GM20000 (cell line): ENCODE data around the gene NRSN2.
A peak's percentile ranks its signal among the peaks of the same experiment; 100 is the strongest.

ENCODE experiments used
- DNase-seq: peaks from one replicate; pipeline ENCODE4 v3.0.0; 2012; ENCODE audit warnings: low spot score
- CTCF ChIP-seq: IDR thresholded peaks from 2 replicates; pipeline ENCODE4 v1.5.1; 2012; ENCODE audit warnings: mild to moderate bottlenecking, control low read depth; ENCODE audit errors: extremely low read depth, missing control alignments

The NRSN2 gene

GRCh38 chr20:326645-327185, 20.2 kb upstream of the NRSN2 start:
- TF ChIP-seq CTCF: no peak
- DNase-seq: no peak

DNA sequence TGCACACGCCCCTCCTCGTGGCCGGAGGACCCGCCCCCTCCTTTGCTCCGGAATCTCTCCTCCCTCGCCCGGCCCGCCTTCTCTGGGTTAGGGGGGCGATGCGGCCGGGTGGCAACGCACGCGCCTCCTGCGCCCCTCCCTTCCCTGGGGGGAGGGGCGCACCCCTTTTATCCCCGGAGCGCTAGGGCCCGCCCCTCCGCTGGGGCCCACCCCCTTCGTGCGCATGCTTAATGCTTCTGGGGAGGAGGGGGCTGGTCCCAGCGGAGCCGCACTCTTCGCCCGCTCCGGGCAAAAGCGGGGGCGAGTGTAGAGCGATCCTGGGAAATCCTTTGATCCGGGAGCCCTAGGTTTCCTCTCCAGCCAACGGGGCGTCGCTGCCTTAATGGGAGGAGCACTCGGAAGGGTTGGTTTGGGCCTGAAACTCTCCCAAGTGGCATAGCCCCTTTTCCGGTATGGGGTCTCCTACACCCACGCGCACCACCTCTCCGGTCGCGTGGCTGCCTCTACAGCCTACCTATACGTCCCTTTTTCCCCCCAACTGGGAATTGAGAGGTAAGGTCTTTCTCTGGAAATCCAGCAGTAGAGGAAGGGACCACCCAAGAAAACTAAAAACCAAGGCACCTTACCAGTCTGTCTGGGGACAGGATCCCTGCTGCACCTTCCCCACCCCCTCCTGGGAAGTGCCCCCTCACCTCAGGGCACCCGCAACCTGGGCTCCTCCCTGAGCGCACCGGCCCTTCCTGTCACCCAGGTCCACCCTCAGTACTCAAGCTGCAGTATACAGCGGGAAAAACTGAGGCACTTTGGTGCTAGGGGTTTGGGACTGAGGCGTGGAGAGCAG, 19.5 kb upstream of the NRSN2 start:
- TF ChIP-seq CTCF: no peak

GRCh38 chr20:328027-328974, 18.6 kb upstream of the NRSN2 start:
- no peak for DNase-seq
- no peak for TF ChIP-seq CTCF

More for the DNA sequence above, 19.5 kb upstream of the NRSN2 start:
- DNase-seq: peak; percentile 95

DNA sequence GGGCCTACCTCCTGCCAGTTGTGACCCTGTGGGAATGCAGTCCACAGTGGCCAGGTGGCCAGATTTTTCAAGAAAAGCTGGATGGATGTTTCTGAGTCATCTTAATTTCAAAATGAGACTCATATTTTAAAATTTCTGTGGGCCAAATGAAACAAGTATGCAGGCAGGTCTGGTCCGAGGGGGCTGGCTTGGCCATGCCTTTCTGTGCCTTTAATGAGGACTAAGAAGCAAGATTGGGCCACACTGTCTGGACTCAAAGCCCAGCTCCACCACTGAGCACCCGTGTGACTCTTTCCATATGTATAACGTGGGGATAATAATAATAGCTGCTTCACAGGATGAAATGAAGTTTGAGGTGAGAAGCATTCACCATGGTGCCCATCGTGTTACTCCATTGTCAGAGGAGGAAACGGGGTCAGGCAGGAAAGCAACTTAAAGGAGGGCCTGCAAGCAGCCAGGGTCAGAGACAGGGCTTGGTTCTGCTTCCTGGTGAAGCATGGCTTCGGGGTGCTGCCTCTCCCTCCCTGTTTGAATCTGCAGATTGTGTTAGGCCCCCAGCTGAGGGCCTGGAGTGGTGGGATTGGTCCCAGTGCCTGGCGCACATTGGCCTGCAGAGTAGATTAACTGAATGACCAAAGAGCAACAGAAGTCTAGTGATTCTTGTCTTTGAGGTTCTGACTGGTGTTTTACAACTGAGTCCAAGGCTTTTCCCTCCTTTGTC, 17.8 kb upstream of the NRSN2 start:
- no peak for DNase-seq
- TF ChIP-seq CTCF: no peak

DNA sequence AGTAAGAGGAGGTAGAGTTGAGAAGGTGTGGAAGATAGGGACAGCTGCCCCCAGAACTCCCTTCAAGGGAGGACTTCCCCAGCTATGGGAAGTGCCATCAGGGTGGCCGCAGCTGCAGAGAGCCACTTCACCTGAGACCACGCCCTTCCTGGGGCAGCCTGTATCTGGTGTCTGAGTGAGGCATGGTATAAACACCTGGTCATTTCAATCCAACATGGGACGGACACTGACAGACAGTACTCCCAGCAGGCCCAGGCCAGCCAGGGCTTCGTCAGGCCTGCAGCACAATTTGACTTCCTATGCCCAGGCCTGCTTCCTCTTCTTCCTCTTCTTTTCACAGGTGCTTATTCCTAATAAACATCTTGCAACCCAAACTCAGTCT, 17.1 kb upstream of the NRSN2 start:
- TF ChIP-seq CTCF: no peak
- DNase-seq: no peak

DNA sequence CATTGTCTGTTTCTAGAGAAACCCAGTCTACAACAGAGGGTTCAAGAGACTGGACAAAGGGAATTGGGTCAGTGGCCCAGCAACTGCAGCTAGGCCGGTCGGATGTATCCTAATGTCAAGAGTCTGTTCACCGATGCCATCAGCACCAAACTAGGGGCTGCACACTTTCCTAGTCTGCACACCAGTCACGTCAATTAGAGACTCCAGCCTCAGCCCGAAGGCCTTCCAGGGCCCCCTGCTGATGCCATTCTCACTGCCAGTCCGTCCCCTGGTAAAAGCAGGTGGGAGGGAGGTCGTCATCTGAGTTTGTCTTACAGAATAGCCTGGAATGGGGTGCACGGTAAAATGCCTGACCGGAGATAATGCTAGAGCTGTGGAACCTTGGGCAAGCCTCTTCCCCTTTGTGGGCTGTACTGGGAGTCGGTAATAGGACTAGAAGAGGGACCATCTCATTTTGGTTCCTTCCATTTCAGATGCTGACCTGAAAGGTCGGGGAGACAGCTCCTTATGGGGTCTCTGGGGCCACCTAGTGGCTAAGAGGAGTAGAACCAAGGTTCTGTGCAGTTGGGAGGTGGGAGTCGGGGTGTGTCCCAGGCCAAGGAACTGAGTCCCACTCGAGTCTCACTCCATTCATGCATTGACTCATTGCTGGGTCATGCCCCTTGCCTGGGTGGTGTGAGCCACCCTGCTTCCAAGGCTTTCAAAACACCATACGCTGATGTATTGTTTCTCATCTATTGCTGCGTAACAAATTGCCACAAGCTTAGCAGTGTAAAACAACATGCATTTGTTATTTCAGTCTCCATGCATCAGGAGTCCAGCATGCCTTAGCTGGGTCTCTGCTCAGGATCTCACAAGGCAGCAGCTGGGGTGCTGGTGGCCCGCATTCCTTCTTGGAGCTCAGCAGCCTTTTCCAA, 16.4 kb upstream of the NRSN2 start:
- TF ChIP-seq CTCF: peak; percentile 68

More for the DNA sequence above, 16.4 kb upstream of the NRSN2 start:
- DNase-seq: peak; percentile 78
